Stimulated activated CD4-positive, alpha-beta T cell treated with anti-CD3 and anti-CD28 coated beads, Interleukin-2, amount 100 ng/mL, for 4 hours (primary cell): ENCODE results near the gene SP140.
"Not testable (repeated sequence)": the region's sequence is repeated elsewhere in the genome, so short reads cannot be mapped to it uniquely, and the experiment has no call there.

Source experiments
- DNase-seq: peaks from one replicate; pipeline ENCODE4 v3.0.0-alpha.2; 2020; ENCODE audit warnings: low read depth

SP140 gene

DNA sequence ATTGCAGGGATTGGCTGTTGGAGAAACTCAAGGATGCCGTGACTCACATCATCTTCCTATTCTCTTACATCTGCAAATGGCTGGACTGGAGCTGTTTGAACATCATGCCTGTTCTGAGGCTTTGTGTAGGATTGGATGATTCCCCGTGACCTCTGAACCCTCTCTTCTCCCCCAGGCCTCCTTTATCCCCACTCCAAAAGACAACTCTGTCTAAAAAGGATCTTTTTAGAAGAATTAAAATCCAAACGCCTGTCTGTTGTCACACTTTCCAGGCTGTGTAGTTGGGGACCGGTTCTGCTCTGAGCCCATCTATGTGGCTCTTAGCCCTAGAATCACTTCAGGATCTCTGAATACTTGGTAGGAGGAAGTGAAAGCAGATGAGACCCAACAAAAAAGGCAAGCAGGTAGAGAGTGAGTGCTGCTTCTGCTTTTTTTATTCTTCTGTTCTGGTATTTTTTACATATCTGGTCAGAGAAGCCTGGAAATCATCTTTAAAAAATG is 565 bp downstream of the SP140 start:
- no peak for DNase-seq

DNA sequence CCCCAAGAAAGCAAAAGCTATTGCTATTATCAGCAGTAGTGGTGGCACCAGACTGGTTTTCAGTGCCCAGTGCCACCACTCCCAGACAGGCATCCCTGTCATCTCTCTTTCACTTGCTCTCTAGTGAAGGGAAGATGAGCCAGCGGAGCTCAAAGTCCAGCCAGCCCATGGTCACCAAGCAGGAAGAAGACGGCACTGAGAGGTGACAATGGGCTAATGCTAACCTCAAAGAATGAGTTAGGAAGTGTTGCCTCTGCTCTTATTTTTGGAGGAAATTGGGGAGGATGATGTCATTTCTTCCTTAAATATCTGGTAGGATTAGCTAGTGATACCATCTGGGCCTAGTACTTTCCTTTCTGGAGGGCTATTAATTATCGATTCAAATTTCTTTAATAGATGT is 1.7 kb downstream of the SP140 start:
- DNase-seq, result no peak

DNA sequence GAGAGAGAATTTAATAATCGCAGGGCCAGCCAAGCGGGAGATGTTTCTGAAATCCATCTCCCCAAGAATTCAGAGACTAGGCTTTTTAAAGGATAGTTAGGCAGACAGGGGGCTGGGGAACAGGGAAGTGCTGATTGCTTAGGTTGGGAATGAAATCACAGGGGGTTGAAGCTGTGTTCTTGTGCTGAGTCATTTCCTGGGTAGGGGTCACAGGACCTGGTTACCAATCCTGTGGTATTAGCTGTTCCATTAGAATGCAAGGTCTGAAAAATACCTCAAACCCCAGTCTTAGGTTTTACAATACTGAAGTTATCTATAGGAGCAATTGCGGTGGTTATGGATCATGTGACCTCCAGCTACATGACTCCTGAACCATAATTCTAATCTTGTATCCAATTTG is 4.6 kb downstream of the SP140 start:
- DNase-seq, result no peak

DNA sequence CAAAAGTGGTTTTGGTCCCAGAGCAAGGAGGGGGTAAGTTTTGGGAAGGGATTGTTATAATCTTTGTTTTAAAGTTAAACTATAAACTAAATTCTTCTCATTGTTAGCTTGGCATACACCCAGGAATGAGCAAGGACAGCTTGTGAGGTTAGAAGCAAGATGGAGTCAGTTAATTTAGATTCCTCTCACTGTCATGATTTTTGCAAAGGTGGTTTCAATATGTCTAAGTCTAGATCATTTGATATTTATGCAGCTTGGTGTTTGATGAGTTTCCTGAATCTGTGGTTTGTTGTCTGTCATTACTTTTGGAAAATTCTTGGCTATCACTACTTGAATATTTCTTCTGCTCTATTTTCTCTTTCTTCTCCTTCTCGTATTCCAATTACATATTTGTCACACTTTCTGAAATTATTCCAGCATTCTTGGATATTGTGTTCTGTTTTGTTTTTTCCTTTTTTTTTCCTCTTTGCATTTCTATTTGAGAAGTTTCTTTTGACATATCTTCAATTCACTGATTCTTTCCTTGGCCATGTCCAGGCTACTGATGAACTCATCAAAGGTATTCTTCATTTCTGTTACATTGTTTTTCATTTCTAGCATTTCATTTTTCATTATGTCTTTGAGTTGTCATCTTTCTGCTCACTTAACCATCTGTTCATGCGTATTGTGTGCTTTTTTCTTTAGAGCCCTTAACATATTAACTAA is 5.1 kb downstream of the SP140 start:
- DNase-seq, result no peak

DNA sequence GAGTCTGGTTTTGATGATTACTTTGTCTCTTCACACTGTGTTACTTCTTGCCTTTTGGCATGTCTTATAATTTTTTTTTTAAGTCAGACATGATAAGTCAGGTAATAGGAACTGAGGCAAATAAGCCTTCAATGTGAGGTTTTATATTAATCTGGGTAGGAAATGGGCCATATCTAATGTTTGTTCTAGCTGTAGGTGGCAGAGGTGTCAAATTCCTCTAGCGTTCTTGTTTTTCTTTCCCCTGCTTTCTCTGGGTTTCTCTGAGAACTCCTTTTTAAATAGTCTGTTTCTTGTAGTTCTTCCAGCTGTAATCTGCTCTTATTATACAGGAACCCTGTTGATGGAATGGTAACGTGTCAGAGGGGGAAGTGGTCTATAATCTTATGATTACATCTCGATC is 5.7 kb downstream of the SP140 start:
- no peak for DNase-seq

DNA sequence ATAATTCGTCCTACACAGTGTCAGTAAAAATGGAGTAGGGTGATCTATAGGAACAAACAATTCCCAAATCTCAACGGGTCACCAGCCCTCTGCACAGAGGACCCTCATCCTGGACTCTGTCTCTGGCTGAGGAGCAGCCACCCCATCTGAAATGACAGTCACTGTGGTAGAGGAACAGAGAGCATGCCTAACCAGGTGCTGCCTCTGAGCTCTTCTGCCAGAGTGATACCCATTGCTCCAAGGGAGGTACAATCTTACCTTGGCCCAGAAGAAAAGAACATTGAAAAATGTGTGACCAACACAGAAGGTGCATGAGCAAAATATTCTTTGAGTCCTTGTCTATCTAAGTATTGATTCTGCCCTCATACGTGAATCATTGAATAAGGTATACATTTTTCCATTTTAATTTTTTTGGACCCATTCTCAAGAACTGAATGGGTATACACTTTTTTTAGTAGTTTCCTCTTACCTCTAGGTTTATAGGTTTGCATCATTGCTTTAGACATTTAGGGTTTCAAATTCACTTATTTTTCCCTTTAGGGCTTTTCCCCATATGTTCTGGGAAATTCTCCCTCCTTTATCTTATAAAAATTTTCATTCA is 8.7 kb downstream of the SP140 start:
- no peak for DNase-seq

DNA sequence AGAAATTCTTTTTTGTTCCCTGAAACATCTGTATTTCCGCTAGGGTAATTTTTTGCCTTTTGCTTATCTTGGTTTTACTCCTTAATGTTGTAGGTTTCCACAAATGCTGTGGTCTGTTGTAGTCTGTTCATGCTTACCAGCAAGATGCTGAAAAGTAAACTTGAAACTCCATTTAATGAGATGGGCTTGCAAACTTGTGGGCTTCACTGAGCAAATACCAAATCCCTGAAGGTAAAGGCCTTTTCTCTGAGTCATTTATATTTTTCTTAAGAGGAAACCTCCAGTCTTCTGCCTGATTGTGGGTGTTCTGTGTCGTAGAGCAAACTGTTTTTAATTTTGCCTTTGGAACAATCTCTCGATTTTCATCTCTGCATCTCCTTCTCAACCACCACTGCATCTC is 9.3 kb downstream of the SP140 start:
- no peak for DNase-seq

DNA sequence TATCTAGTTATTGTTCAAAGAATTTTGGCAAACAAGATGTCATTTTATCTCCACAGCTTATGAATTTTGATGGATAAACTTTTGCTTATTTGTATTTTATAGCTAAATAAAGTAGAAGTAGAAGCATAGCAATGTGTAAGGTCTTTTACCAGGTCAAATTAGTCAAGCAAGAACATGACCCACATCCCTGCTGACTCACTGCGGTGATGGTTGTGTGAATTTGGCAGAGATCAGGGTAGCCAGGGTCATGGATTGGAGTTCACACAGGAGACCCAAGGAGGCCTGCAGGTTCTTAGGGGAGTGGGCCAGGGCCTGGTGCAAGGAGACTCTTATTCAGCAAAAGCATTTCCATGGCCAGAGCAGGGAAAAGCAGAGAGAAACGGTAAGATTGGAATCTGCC is 18.7 kb downstream of the SP140 start:
- no peak for DNase-seq

DNA sequence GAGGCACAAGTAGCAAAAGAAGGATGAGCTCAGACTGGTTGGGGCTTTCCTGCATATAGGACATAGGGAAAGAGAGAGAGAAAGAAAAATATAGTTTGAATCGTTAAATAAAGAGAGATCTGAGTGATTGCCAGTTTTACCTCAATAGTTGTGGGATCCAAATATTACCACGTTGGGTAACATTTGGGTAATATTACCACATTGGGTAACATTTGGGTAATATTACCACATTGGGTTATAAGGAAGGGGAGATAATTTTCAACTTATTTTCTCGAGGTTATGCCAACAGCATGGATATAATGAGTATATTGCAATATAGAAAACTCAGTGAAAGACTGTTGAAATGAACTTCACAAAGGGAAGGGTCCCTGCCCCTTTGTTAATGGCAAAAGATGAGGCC is 20.7 kb downstream of the SP140 start:
- DNase-seq, result no peak

DNA sequence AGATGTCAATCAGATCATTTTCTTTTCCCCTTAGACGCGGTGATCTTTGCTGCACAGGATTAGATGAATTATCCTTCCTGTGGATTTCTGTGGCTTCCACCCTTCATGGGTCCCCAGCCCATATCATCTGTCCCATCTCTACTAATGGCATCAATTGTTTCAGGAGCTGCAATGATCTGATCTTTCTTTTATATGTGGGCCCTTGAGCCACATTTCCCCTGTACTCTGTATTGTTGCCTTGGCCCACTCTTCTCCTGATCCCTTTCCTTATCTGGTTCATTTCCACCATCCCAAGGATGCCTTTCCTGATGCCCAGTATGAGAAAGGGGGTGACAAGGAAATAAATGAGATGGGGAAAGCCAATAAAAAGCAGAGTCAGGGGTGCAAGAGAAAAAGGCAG is 24.7 kb downstream of the SP140 start:
- no peak for DNase-seq

DNA sequence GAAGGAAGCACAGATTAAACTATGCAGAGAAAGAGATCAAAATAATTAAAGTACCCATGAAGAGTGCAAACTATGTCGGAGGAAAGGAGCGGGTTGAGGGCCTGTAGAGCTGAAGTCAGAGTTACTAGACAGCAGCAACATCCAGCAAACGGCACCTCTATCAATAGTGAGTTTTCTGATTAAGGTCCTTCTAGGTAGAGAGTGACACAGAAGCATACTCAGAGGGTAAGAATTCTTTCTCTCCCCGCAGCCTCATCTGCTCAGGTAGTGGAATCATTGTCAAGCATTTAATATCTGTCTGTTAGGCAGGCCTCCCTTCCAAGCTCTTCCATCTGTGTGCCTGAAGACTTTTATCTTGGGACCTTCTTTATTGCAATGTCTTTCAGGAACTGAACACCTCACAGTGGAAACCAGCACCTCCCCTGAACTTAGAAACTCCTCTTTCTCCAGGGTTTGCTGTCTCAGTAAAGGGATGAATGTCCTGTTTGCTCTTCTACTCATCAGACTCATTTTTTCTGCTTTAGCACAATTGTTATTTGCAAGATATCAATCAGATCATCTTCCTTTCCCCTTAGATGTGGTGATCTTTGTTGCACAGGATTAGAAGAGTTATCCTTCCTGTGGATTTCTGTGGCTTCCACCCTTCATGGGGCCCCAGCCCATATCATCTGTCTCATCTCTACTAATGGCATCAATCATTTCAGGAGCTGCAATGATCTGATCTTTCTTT is 28.8 kb downstream of the SP140 start:
- DNase-seq, result no peak

DNA sequence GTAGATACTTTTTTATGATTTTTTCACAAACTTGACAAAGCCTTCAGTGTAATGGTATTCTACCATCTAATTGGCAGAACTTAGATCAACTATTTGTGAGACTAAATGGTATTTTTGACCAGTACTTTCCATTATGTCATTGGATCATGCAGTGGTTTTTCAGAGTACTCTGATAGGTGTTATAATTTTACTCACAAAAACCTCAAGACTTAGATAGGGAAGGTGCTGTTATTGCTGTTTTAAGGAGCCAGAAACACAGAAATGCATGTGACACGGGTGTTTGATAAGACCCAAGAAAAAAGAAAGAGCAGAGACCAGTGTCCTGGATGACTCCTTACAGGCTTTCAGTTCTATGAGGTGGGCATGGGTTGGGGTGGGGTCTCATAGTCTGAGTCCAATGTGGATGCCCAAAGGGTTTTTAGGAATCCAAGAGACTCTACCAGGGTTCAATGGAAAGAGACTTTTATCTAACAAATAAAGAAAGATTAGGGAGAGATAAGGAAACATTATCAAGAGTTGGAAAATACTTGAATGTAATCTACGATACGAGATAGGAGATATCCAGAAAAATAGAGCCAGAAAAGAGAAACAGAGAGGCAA is 31.3 kb downstream of the SP140 start:
- no peak for DNase-seq

DNA sequence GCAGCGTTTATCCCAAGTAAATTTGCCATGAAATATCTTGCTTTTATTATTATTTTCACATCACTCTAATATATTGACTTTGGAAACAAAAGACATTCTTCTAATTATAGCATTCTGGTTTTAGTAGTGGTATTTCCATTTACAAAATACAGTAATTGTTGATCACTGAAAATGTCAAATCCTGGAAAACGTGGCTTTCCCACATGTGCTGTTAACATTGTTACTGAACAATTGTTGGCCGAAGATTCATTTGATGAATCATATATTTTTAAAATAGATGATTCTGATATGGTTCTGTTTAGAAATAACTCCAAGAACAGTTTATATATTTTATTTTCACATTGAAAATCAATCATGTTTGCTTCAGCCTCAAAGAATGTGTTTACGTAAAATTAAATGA is 32.9 kb downstream of the SP140 start:
- no peak for DNase-seq

DNA sequence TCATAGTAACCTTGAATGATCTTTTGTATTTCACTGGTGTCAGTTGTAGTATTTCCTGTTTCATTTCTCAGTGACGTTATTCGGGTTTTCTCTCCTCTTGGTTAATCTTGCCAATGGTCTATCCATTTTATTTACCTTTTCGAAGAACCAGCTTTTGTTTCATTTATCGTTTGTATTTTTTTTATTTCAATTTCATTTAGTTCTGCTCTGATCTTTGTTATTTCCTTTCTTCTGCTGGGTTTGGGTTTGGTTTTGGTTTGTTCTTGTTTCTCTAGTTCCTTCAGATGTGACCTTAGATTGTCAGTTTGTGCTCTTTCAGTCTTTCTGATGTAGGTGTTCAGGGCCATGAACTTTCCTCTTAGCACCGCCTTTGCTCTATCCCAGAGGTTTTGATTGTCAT is 36.7 kb downstream of the SP140 start:
- no peak for DNase-seq

DNA sequence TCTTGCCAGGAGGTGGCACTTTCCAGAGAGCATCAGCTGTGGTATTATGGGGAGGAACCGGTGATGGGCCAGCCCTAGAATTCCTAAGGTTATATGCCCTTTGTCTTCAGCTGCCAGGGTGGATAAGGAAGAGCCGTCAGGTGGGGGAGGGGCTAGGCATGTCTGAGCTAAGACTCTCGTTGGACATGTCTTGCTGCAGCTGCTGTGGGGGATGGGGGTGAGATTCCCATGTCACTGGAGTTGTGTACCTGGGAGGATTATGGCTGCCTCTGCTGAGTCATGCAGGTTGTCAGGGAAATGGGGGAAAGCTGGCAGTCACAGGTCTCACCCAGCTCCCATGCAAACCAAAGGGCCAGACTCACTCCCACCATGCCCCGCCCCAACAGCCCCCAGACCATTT is 39.4 kb downstream of the SP140 start:
- DNase-seq, result not testable (repeated sequence)

DNA sequence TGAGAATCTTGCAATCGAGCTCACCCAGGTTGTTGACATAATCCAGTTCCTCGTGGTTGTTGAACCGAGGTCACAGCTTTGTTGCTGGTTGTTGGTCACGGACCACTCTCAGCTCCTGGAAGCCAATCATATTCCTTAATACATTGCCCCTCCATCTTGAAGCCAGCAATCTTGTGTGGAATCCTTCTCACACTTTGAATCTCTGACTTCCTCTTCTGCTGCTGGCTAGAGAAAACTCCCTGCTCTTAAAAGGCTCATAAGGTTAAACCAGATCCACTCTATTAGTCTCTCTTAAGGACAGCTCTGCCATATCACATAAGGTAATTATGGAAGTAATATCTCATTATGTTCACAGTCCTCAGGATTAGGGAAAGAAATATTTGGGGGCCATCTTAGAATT is 41.1 kb downstream of the SP140 start:
- DNase-seq, result no peak

DNA sequence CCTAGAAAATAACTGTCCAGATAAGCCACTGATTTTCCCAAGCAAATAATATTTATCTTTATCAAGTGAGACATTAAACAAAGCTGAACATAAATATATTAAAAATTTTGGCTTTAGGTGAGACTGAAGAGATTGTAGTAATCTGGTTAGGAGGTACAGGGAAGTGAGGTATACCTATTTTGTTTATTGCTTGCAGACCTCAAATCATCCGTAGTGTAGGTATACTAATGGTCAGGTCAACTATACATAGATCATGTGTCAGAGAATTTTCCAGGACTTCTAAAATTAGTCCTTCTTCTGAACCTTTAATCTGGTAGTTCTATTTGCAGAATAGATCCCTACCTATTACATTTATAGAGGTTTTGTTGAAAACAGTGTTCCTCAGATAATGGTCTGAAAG is 41.5 kb downstream of the SP140 start:
- DNase-seq, result no peak

DNA sequence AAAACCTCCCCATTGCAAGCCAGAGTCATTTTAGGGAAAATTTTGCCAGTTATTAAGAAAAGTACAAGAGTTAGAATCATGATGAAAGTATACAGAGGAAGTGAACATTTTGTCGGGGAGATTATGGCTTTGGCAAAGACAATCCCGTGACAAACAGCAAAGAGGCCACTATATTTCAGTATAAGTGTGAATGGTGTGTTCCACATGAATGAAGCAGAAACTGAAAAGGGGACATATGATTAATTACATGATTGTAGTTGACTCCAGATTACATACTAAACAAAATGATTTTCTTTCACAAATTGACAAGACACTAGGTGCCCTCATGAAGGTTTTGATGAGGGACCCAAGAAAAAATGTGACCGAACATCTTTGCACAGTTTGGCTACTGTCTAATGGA is 42.0 kb downstream of the SP140 start:
- DNase-seq, result no peak

DNA sequence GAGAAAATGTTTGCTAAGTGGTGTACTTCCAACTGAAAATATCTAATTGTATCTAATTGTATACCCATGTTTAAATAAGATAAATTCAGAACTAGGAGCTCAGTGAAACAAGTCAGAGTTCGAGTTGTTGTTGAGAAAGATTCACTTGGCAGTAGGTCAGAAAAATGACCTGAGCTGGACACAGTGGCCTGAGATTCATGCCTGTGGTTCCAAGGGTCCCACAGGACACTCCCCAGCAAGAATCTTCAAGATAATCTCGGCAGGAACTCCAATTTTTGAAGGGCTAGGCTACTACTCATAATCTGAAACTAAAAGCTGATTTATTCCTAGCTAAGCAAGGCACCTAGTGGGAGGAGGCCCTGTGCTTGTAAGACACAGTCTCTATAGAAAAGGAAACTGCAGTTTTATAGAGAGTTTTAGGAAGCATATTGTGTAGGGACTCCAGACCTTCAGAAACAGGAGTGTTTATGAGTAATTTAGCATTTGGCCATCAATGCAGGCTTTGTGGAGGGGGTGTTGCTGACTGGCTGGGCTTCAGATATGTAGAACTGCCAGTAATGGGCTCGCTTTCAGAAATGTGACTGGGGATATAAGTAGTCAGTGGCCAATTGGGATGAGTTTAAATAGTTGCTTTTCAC is 43.2 kb downstream of the SP140 start:
- DNase-seq, result no peak

DNA sequence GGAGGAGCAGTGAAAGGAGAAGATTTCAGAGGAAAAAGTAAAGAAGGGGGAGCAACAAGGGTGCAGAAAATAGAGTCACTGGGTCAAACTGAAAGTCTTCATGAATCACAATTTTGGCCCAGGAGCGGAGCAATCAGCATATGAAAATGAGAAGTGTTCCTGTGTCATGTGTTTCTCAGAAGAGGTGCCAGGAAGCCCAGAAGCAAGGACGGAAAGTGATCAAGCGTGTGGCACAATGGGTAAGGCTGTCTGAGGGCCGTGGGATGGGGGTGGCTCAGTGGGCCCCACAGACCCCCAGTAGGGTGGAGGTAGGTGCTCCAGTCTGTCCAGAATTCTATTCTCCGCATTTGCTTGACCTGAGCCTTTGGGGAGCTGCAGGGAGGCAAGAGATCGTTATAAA is 44.2 kb downstream of the SP140 start:
- DNase-seq, result no peak

DNA sequence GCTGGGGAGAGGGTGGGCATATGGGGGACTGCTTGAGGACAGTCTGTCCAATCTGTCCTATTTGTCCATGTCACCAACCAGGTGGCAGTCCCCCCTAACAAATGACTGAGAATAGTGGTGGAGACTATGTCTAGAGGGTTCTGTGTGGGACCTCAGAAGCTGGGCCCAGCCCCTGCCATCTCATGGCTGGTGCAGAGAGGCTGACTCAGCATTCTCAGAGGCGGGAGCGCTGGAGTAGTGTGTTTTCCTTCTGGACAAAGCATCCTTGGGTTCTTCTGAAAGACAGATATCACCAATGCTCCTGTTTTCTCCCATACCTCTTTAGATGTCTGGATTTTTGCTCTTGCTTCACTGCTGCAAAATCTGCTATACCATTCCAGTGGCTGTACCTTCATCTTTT is 57.4 kb downstream of the SP140 start:
- DNase-seq, result no peak

DNA sequence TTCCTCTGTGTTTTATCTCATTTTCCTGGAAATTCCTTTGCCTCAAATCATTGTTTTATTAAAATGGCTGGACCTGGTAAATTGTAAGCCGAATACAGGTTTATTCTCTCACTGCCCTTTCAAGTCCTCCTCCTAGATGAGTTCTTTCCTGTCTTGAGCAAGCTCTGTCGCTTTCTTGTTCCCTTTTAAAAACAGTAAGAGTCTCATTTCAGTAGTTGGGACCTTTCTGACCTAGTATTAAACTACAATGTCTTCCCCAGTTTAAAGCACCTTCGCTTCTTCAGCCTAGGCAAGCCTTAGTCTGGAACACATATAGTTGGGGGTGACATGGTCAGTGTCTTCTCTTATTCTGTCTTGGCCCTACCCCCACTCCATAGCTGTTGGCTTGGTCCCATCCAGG is 60.5 kb downstream of the SP140 start:
- DNase-seq, result no peak

DNA sequence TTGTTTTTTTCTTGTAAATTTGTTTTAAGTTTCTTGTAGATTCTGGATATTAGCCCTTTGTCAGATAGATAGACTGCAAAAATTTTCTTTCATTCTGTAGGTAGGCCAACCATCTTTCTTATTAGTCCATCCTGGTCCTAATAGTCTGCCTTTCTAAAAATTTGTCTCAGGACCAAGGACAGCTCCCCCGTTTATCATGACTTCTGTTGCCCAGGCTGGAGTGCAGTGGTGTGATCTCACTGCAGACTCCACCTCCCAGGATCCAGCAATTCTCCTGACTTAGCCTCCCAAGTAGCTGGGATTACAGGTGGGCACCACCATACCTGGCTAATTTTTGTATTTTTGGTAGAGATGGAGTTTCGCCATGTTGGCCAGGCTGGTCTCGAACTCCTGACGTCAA is 63.8 kb downstream of the SP140 start:
- DNase-seq, result not testable (repeated sequence)
